NCI-H1417 (cell line): ENCODE measurements around the gene DLG2.
A peak's percentile ranks its signal among the peaks of the same experiment; 100 is the strongest.
"Not testable (repeated sequence)": the region's sequence is repeated elsewhere in the genome, so short reads cannot be mapped to it uniquely, and the experiment has no call there.

ENCODE experiments used
- DNase-seq, 3 experiments: peaks; one replicate each; lab custom pipeline; 2025; lab: John Stamatoyannopoulos, UW

The DLG2 gene

GRCh38 chr11:85627332-85627997 lies at the start of gene DLG2:
Gene DLG2 (minus strand): TSS chr11:85627344.
- peak; percentile 26 to 88 (median 76) for DNase-seq

- no peak for DNase-seq
Measured at GRCh38 chr11:85673393-85673792, 46.2 kb upstream of the DLG2 start.

GRCh38 chr11:85672105-85672902 lies 45.2 kb upstream of the DLG2 start:
- no peak for DNase-seq

- DNase-seq = not testable (repeated sequence)
Measured at GRCh38 chr11:85670949-85671663, 44.0 kb upstream of the DLG2 start.

GRCh38 chr11:85668157-85668556 lies 41.0 kb upstream of the DLG2 start:
- no peak for DNase-seq

- DNase-seq = no peak
Measured at GRCh38 chr11:85666687-85667086, 39.5 kb upstream of the DLG2 start.

- DNase-seq = no peak
Measured at GRCh38 chr11:85665733-85666132, 38.6 kb upstream of the DLG2 start.

GRCh38 chr11:85664615-85665481 lies 37.7 kb upstream of the DLG2 start, which contains the start of gene CREBZF:
Gene CREBZF (minus strand): TSS chr11:85665129. CDS start chr11:85664875, 254 bp downstream.
- peak; percentile 97 to 98 (median 98) for DNase-seq

GRCh38 chr11:85663753-85664614 lies 36.8 kb upstream of the DLG2 start:
- DNase-seq = peak; percentile 62 to 91 (median 88)

GRCh38 chr11:85663080-85663752 lies 36.1 kb upstream of the DLG2 start:
- DNase-seq = peak in 1 of 3 experiments; percentile 65

GRCh38 chr11:85661972-85662664 lies 35.0 kb upstream of the DLG2 start:
- DNase-seq = no peak

GRCh38 chr11:85658180-85658579 lies 31.0 kb upstream of the DLG2 start:
- DNase-seq = no peak

GRCh38 chr11:85656777-85657176 lies 29.6 kb upstream of the DLG2 start:
- DNase-seq = no peak

GRCh38 chr11:85654343-85654742 lies 27.2 kb upstream of the DLG2 start:
- not testable (repeated sequence) for DNase-seq

GRCh38 chr11:85652786-85653447 lies 25.8 kb upstream of the DLG2 start:
- DNase-seq = no peak

- no peak for DNase-seq
Measured at GRCh38 chr11:85651118-85651517, 24.0 kb upstream of the DLG2 start.

- DNase-seq = peak; percentile 90 to 96 (median 92)
Measured at GRCh38 chr11:85647604-85648299, 20.6 kb upstream of the DLG2 start, which contains the start of gene TMEM126A. Gene TMEM126A (plus strand): TSS chr11:85647967. CDS start chr11:85650256, 2,289 bp downstream.

GRCh38 chr11:85647078-85647477 lies 19.9 kb upstream of the DLG2 start:
- DNase-seq = no peak
